ENCODE measurements around the gene NSUN4.
A peak's percentile ranks its signal among the peaks of the same experiment; 100 is the strongest.
"Not testable (repeated sequence)": the region's sequence is repeated elsewhere in the genome, so short reads cannot be mapped to it uniquely, and the experiment has no call there.

NSUN4 gene

GRCh38 chr1:46328182-46328581, 12.4 kb upstream of the NSUN4 start:
- not testable (repeated sequence) for DNase-seq

- DNase-seq: not testable (repeated sequence)
Measured at GRCh38 chr1:46329807-46330206, 10.8 kb upstream of the NSUN4 start.

- not testable (repeated sequence) for DNase-seq
Measured at GRCh38 chr1:46330381-46330780, 10.2 kb upstream of the NSUN4 start.

- not testable (repeated sequence) for DNase-seq
Measured at GRCh38 chr1:46331786-46332540, 8.6 kb upstream of the NSUN4 start.

GRCh38 chr1:46333300-46334029, 7.1 kb upstream of the NSUN4 start:
- peak; percentile 11 for DNase-seq

- DNase-seq: no peak
Measured at GRCh38 chr1:46334030-46334384, 6.6 kb upstream of the NSUN4 start.

- no peak for DNase-seq
Measured at GRCh38 chr1:46335081-46335480, 5.5 kb upstream of the NSUN4 start.

GRCh38 chr1:46337409-46337808, 3.2 kb upstream of the NSUN4 start:
- not testable (repeated sequence) for DNase-seq

- no peak for DNase-seq
Measured at GRCh38 chr1:46341222-46342083, 846 bp downstream of the NSUN4 start.

- DNase-seq: peak; percentile 21
Measured at GRCh38 chr1:46342084-46342656, 1.6 kb downstream of the NSUN4 start.

- DNase-seq: no peak
Measured at GRCh38 chr1:46342677-46343350, 2.2 kb downstream of the NSUN4 start.

- no peak for DNase-seq
Measured at GRCh38 chr1:46343351-46343695, 2.7 kb downstream of the NSUN4 start.

- DNase-seq: no peak
Measured at GRCh38 chr1:46343705-46344104, 3.1 kb downstream of the NSUN4 start.

- no peak for DNase-seq
Measured at GRCh38 chr1:46344481-46344880, 3.9 kb downstream of the NSUN4 start.

GRCh38 chr1:46345281-46345680, 4.7 kb downstream of the NSUN4 start:
- DNase-seq: no peak

GRCh38 chr1:46352363-46352762, 11.8 kb downstream of the NSUN4 start:
- no peak for DNase-seq

- DNase-seq: not testable (repeated sequence)
Measured at GRCh38 chr1:46355920-46356319, 15.3 kb downstream of the NSUN4 start.

- no peak for DNase-seq
Measured at GRCh38 chr1:46362158-46362557, 21.6 kb downstream of the NSUN4 start.

GRCh38 chr1:46363121-46363520, 22.5 kb downstream of the NSUN4 start:
- no peak for DNase-seq

- no peak for DNase-seq
Measured at GRCh38 chr1:46364612-46365011, 24.0 kb downstream of the NSUN4 start.

- not testable (repeated sequence) for DNase-seq
Measured at GRCh38 chr1:46365796-46366195, 25.2 kb downstream of the NSUN4 start.

GRCh38 chr1:46367072-46367471, 26.5 kb downstream of the NSUN4 start:
- no peak for DNase-seq

GRCh38 chr1:46367701-46368100, 27.1 kb downstream of the NSUN4 start:
- DNase-seq: not testable (repeated sequence)
